Testis (tissue), 2 donors: ENCODE results near the gene HSD17B11.
"Not testable (repeated sequence)": the region's sequence is repeated elsewhere in the genome, so short reads cannot be mapped to it uniquely, and the experiment has no call there.

Experiments used
- POLR2A ChIP-seq: fragments of 450-650 bp; IDR thresholded peaks from one replicate; pipeline ENCODE4 v1.6.1; 2017; ENCODE audit warnings: antibody characterized with exemption, mild to moderate bottlenecking, moderate library complexity
- TF ChIP-seq, protein P1 (sequence below), 3 experiments: fragments of 450-650 bp in 2 of 3; fragments of 200-600 bp in 1 of 3; sonication (generic) in 1 of 3; IDR thresholded peaks; one replicate each; pipeline ENCODE4 v1.5.1; 2016 to 2019; ENCODE audit warnings: antibody characterized with exemption in 3 of 3, mild to moderate bottlenecking in 2 of 3, moderate library complexity in 1 of 3

- TF ChIP-seq, protein P1, sequence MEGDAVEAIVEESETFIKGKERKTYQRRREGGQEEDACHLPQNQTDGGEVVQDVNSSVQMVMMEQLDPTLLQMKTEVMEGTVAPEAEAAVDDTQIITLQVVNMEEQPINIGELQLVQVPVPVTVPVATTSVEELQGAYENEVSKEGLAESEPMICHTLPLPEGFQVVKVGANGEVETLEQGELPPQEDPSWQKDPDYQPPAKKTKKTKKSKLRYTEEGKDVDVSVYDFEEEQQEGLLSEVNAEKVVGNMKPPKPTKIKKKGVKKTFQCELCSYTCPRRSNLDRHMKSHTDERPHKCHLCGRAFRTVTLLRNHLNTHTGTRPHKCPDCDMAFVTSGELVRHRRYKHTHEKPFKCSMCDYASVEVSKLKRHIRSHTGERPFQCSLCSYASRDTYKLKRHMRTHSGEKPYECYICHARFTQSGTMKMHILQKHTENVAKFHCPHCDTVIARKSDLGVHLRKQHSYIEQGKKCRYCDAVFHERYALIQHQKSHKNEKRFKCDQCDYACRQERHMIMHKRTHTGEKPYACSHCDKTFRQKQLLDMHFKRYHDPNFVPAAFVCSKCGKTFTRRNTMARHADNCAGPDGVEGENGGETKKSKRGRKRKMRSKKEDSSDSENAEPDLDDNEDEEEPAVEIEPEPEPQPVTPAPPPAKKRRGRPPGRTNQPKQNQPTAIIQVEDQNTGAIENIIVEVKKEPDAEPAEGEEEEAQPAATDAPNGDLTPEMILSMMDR (IDR thresholded peaks at IDR 0.05), result not testable (repeated sequence)
- TF ChIP-seq POLR2A, result not testable (repeated sequence)
Measured at GRCh38 chr4:87403732-87404131, 12.7 kb upstream of the HSD17B11 start.
